Thyroid gland (tissue), 4 donors: ENCODE results near the gene CUL5. TPM values are rescaled to one million over a fixed set of nuclear protein-coding genes. Genes with fewer than 3 reads are reported as not detected.

ENCODE experiments used
- DNase-seq, 2 donors: peaks; one replicate each; pipeline ENCODE4 v3.0.0-alpha.2; 2019
- H3K27ac ChIP-seq, 3 donors: fragments of 200-600 bp; sonication (generic); 1 replicate in 2 of 3; 2 replicates in 1 of 3; pipeline ENCODE4 v1.5.1; 2016 to 2019; ENCODE audit warnings: mild to moderate bottlenecking in 1 of 3, moderate library complexity in 1 of 3
- H3K27me3 ChIP-seq: fragments of 200-600 bp; sonication (generic); one replicate; pipeline ENCODE4 v1.5.1; 2019
- H3K36me3 ChIP-seq, 2 donors: fragments of 200-600 bp; sonication (generic); one replicate each; pipeline ENCODE4 v1.5.1; 2016 to 2019
- H3K4me1 ChIP-seq, 2 donors: fragments of 200-600 bp; sonication (generic); one replicate each; pipeline ENCODE4 v1.5.1; 2017 to 2019
- H3K4me3 ChIP-seq, 3 donors: fragments of 200-600 bp; sonication (generic); replicated peaks in 1 of 3; 1 replicate in 2 of 3; 2 replicates in 1 of 3; pipeline ENCODE4 v1.5.1; 2016; ENCODE audit warnings: mild to moderate bottlenecking in 1 of 3
- H3K9me3 ChIP-seq: fragments of 200-600 bp; sonication (generic); one replicate; pipeline ENCODE4 v1.5.1; 2017
- POLR2A ChIP-seq, 2 donors: fragments of 450-650 bp; IDR thresholded peaks; one replicate each; pipeline ENCODE4 v1.6.1; 2017; ENCODE audit warnings: antibody characterized with exemption in 2 of 2, mild to moderate bottlenecking in 2 of 2, moderate library complexity in 1 of 2
- WGBS, 2 donors: methylation state at CpG; one replicate each; pipeline ENCODE4 v1.1.5; 2017; 5-methylcytosine and 5-hydroxymethylcytosine counted together
- intact Hi-C: fragments of 100-400 bp; cut with DNase I; formaldehyde crosslinking; loops from one replicate; pipeline ENCODE4 v1.15.1; 2023
- total RNA-seq, 4 donors: library from RNA; depleted of rRNA; stranded (reverse); fragments of >200 nt; gene quantifications; one replicate each; pipeline ENCODE4 v1.2.3, GENCODE V29; 2016
- TF ChIP-seq, protein P1 (sequence below), 6 experiments: fragments of 200-600 bp in 3 of 6; fragments of 450-650 bp in 3 of 6; sonication (generic) in 3 of 6; IDR thresholded peaks; one replicate each; pipeline ENCODE4 v1.5.1; 2016 to 2019; ENCODE audit warnings: antibody characterized with exemption in 6 of 6, mild to moderate bottlenecking in 2 of 6, inconsistent platforms in 1 of 6, moderate library complexity in 1 of 6

Gene CUL5
- total RNA-seq, 4 donors from 2014 or later: 39.5 to 57.0 (median 45.4) TPM

DNA sequence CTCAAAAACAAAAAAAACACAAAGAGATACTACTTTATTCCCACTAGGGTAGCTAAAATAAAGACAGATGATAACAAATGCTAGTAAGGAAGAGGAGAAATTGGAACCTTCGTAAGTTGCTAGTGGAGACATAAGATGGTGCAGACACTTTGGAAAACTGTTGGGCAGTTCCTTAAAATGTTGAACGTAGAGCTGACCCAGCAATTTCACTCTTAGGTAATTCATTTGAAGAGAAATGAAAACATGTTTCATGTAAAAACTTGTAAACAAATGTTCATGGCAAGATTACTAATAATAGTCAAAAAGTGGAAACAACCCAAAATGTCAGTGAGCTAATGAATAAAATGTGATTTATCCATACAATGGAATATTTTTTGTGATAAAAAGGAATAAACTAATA is 83.4 kb downstream of the CUL5 start:
- intact Hi-C loops: no loop called here
- no peaks in the 10 kb centered on the region for H3K27me3 ChIP-seq
- H3K27ac ChIP-seq: no peak overlapping the region
- no peak for DNase-seq
- WGBS, 2 donors: 46 to 48% methylated on average over 2 of the region's 2 CpGs
- H3K4me1 ChIP-seq: no peaks in the 10 kb centered on the region
- no peak overlapping the region for H3K4me3 ChIP-seq
- TF ChIP-seq, protein P1, sequence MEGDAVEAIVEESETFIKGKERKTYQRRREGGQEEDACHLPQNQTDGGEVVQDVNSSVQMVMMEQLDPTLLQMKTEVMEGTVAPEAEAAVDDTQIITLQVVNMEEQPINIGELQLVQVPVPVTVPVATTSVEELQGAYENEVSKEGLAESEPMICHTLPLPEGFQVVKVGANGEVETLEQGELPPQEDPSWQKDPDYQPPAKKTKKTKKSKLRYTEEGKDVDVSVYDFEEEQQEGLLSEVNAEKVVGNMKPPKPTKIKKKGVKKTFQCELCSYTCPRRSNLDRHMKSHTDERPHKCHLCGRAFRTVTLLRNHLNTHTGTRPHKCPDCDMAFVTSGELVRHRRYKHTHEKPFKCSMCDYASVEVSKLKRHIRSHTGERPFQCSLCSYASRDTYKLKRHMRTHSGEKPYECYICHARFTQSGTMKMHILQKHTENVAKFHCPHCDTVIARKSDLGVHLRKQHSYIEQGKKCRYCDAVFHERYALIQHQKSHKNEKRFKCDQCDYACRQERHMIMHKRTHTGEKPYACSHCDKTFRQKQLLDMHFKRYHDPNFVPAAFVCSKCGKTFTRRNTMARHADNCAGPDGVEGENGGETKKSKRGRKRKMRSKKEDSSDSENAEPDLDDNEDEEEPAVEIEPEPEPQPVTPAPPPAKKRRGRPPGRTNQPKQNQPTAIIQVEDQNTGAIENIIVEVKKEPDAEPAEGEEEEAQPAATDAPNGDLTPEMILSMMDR (IDR thresholded peaks at IDR 0.05): no peak
- no peaks in the 10 kb centered on the region for H3K9me3 ChIP-seq
- H3K36me3 ChIP-seq: peaks cover 12 to 18% of the 10 kb centered on the region in 2 donors

DNA sequence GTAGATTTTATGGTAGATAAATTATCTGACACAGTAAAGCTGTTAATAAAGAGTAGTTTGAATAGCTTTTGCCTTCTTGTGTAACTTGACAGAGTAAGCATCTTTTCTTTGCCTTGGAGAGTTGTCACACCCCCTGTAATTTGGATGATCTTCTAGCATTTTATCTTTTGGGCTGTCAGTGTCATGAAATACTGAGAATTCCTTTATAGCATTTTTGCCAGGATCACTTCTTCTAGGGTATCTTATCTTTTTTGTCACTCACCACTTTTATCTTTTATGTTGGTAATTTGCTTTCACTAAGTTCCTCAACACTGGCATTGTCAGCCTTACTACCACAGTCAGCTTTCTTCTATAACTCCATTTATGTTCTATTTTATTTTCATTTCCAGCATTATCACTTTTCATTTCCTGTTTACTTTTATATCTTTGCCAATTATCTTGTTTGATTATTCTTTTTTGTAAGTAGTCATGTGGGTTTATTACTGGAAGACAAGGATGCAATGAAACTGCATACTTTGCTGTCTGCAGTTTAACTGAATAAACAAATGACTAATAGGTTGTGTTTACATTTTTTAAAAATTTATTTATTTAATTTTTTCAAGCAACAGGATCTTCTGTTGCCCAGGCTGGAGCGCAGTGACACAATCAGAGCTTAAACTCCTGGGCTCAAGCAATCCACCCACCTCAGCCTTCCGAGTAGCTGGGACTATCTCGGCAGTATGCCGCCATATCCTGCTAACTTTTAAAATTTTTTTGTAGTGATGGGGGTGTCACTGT is 84.6 kb downstream of the CUL5 start:
- no peak for DNase-seq
- Histone ChIP-seq H3K27ac (no peak overlapping the region), H3K27me3 (no peaks in the 10 kb centered on the region), H3K9me3 (no peaks in the 10 kb centered on the region), H3K4me3 (no peak overlapping the region), H3K4me1 (no peaks in the 10 kb centered on the region), H3K36me3 (peaks cover 14 to 24% of the 10 kb centered on the region in 2 donors)
- 94% methylated on average over 4 of the region's 4 CpGs for WGBS, 2 donors
- TF ChIP-seq, protein P1 (IDR thresholded peaks at IDR 0.05): no peak
- TF ChIP-seq POLR2A (IDR thresholded peaks at IDR 0.05): no peak
- intact Hi-C loops: no loop called here

DNA sequence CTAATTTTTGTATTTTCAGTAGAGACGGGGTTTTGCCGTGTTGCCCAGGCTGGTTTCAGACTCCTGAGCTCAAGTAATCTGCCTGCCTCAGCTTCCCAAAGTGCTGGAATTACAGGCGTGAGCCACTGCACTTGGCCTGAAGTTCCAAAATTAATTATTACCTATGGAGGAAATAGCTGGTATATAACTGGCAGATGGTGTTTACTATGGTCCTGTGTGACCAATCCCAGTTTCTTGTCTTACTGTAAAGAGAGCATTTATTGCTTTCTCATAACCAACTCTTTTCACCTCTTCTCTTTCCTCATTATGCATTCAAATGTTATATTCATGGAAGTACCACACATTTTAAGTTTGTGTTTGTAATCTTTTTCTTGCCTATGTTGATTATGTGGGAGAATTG is 88.5 kb downstream of the CUL5 start:
- H3K36me3 ChIP-seq: peaks cover 21 to 24% of the 10 kb centered on the region in 2 donors
- TF ChIP-seq, protein P1 (IDR thresholded peaks at IDR 0.05): no peak
- no peak for TF ChIP-seq POLR2A (IDR thresholded peaks at IDR 0.05)
- WGBS, 2 donors: 98% methylated on average over 3 of the region's 3 CpGs

DNA sequence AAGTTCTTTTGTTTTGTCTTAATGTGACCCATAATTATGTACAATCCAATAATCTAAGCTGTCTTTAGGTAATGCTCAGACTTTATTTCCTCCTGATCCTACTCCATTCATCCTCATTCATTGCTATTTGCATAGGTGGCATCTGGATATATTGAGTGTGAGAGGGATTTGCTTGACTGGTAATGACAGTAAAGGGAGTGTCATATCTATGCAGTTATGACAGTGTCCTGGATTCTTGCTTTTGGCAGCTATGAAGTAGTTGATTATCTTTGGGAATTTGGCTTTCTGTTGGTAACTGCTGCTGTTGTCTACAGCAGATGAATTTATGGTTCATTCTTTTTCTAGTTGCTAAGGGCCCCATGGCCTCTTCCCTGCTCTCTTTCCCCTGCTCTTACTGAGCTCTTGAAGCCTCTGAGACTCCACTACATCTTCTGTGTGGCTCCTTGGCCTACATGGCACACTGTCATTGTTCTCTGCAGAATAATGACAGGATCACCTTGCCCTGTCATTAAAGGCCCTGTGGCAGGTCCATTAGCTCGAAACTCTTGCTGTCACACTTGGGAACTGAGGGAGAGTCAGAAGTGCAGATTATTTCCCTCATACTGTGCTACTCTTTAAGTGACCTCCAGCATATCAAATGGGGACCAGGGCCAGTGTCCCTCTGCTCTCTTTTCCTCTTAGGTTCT is 92.5 kb downstream of the CUL5 start:
- no peaks in the 10 kb centered on the region for H3K9me3 ChIP-seq
- no peaks in the 10 kb centered on the region for H3K4me1 ChIP-seq
- intact Hi-C loops: no loop called here
- no peak for DNase-seq
- H3K27me3 ChIP-seq: no peaks in the 10 kb centered on the region
- H3K27ac ChIP-seq: no peak overlapping the region
- 89 to 100% methylated on average over 1 of the region's 1 CpG for WGBS, 2 donors
- TF ChIP-seq, protein P1 (IDR thresholded peaks at IDR 0.05): no peak
- H3K4me3 ChIP-seq: no peak overlapping the region
- H3K36me3 ChIP-seq: peaks cover 22 to 37% of the 10 kb centered on the region in 2 donors

More for the DNA sequence above, 88.5 kb downstream of the CUL5 start:
- no peak for DNase-seq
- H3K4me3 ChIP-seq: no peak overlapping the region
- no peaks in the 10 kb centered on the region for H3K9me3 ChIP-seq
- H3K4me1 ChIP-seq: no peaks in the 10 kb centered on the region
- no peaks in the 10 kb centered on the region for H3K27me3 ChIP-seq
- no peak overlapping the region for H3K27ac ChIP-seq
- intact Hi-C loops: no loop called here

DNA sequence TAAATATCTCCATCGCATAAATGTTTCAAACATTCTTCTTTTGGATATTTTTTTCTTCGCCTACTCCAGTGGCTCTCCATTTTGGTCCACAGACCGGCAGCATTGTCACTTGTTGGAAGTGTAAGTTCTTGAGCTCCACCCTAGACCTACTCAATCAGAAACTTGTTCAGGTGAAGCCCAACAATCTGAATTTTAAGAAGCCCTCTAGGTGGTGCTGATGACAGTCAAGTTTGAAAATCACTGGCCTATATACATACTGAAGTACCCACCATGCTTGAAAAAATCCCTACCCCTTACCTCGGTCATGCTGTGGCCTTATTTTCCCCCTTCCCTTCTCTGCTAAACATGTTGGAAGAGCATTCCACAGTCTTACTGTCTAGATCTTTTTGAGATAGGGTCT is 102.4 kb downstream of the CUL5 start:
- intact Hi-C loops: no loop called here
- no peak overlapping the region for H3K4me3 ChIP-seq
- no peaks in the 10 kb centered on the region for H3K9me3 ChIP-seq
- no peaks in the 10 kb centered on the region for H3K36me3 ChIP-seq
- peaks cover 7 to 12% of the 10 kb centered on the region in 2 donors for H3K4me1 ChIP-seq
- TF ChIP-seq, protein P1 (IDR thresholded peaks at IDR 0.05): no peak
- TF ChIP-seq POLR2A (IDR thresholded peaks at IDR 0.05): no peak
- no peak overlapping the region for H3K27ac ChIP-seq
- no peaks in the 10 kb centered on the region for H3K27me3 ChIP-seq
- 72 to 78% methylated on average over 4 of the region's 4 CpGs for WGBS, 2 donors
- no peak for DNase-seq
